Stimulated activated CD4-positive, alpha-beta T cell treated with anti-CD3 and anti-CD28 coated beads, Interleukin-4, amount 100 ng/mL, for 1 hour (primary cell): ENCODE results near the gene RUNX1.

Experiments
- DNase-seq: peaks from one replicate; pipeline ENCODE4 v3.0.0-alpha.2; 2020

The RUNX1 gene

DNA sequence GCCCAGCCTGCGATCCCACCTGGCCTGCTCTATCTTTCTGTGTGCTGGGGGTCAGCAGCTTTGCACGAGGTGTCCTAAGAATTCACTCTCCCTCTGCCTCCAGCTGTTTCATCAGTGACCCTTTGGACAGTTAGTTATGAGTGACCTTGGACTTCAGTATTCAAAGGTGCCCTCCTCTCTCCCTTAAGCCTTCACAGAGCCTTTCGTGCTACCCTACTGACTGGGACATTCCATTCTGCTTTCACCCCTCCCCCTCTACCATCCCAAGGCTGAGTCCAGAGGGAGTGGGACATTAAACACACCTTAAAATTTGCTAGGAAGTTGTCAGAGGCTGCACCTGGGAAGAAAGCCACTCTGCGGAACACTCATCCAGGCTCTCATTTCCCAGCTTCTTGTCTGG is 208.4 kb downstream of the RUNX1 start:
- no peak for DNase-seq

DNA sequence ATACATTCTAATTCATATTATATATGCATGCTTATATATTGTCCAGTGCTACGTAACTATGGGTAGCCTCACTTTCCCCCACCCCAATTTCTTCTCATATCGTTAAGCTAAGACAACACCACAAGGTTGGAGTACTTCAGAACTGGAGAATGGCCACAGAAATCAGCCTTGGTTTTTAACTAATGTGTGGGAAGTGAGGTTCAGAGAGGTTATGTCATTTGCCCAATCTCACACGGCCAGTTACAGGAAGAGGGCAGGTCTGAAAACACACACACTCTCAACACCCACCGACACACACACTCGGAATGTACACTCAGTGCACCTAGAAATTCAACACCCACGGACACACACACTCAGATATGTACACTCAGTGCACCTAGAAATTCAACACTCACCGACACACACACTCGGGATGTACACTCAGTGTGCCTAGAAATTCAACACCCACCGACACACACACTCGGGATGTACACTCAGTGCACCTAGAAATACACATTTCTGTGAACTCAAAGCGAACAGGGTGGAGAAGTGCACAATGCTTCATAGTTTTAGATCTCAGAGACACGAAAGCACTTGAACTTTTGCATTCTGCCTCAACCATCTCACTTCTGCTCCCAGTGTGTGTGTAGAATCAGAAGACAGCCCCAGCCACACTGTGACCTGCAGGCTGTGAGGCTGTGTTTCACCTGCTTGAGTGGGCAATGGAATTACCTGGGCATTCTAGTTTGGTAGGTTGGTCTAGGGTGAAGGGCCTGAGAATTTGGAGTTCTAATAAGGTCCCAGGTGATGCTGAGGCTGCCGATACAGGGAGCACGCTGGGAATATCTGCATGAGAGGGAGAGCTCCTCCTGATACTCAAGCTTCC is 209.9 kb downstream of the RUNX1 start:
- no peak for DNase-seq

DNA sequence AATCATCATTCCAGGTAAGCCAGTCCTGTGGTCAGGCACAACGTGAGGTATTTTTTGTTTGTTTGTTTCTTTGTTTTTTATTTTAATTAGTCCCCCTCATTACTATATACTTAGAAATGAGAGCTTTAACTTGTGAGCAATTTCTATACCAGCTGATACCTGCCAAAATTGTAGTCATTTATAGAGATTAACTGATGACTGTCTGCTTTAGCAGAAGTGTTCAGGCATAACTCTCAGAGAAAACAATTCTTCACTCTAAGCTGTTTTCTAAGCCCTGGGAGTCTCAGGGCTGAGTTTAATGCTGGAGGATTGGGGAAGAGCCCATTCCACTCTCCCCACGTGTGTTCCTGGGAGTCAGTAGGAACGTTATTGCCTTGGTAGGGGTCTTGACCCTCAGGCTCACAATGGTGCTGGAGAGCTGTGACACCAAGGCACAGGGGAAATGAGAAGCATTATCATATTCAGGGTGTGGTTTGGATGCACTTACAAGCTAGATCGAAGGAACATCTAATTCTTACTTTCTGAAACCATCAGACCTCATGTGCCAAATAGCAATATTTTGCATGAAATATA is 212.1 kb downstream of the RUNX1 start:
- no peak for DNase-seq

DNA sequence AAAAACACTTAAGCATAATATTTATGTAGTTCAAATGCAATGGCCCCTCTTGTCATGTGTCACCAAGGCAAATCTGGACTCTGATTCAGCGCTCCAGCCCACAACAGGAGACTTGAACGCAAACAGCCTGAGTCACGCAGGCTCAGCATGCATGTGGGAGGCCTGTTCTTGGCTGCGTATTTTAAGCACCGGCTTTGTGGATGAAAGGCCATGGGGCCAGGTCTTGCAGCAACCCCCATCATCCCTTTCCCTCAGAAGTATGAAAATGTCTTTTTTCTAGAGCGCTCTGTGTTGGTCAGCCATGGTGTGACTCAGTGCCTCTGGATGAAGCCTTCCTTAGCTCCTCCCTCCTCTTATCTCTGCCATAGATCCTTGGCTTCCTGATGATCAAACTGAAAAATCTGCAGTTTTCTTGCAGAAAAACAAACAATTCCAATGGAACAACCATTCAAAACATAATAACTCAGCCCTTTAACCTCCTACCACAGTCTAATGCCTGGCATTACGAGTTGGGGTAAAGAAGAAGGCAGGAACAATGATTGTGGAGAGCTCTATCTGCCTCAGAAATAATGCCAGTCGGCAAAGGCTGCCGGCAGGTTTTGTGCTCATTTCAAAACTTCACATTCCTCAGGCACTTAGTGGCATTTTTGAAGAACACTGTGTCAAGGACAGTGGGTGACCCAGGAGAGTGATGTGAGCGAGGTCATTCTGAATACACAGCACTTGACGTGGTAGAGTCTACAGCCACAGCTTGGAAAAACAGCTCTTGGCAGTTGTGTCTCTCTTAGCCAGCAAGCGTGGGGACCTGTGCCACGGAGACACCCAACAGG is 212.8 kb downstream of the RUNX1 start:
- DNase-seq = peak; percentile 41

DNA sequence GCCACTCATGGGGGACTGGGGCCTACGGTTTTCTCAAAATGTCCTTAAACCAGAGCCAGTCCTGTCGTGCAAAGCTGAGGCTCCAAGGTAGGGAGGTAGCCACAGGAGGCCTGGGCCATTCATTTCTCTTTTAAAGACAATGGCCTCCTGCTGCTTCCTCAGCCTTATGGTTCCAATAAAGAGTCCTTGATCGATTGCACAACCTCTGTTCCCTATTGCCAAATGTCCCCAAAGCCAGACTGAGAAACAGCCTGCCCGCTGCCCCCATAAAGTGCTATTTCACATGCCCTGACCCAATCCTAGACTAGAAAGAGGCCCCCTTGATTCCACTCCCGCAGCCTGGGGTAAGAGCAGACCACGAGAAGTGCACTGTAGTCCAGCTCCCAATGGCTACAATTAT is 213.6 kb downstream of the RUNX1 start:
- no peak for DNase-seq

DNA sequence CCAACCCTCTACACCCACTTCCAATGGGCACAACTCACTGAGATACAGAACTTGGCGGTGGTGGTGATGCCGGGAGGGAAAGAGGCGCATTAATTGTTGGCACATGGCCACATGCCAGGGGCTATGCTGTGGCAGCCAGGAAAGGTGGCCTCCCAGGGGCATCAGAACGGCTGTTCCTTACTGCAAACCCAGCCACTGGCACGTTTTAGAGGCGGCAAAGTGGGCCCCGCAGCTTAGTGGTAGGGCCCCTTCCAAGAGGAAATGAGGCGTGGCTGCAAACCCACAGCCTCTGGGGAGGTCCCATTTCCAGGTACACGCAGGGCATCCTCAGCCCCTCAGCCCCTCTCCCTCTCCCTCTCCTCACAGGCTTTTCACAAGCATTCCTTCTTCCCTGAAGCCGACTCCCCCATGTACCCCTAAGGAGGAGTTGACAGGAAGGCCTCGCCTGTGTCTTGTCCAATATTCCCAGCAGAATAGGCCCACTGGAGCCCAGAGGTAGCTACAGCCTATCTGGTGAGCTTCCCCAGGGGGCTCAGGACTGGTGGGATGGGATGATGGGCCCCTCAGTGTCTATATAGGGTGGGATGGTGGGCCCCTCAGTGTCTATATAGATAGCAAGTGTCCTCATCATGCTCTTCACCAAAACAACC is 214.1 kb downstream of the RUNX1 start:
- DNase-seq = no peak

DNA sequence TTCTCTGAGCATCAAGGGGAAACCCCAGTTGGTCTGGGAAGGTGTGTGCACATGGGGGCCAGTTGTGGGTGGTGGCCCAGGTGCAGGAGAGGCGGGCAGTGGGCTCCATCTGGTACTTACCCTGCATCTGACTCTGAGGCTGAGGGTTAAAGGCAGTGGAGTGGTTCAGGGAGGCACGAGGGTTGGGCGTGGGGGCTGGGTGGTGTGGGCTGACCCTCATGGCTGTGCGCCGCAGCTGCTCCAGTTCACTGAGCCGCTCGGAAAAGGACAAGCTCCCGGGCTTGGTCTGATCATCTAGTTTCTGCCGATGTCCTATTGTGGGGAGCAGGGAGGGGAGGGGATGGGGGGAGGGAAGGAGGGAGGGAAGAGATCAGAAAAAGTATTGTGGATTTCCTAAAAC is 214.8 kb downstream of the RUNX1 start:
- no peak for DNase-seq

DNA sequence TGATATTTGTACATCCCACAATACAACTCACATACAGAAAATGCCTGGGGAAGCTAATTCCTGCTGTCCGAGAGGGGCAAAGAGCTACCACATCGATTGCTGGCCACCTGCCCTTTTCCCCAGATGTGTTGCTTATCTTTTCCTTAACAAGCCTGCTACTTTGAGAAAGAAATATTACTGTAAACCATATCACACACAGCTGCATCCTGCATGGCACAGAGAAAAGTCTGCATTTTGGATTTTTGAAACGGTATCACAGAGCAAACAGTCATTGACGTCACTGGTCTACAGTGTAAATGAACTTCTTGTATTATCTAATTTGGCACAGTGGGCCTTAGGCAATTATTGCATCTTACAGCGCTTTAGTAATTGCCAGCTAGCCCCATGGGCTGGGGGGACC is 215.6 kb downstream of the RUNX1 start:
- DNase-seq = no peak

DNA sequence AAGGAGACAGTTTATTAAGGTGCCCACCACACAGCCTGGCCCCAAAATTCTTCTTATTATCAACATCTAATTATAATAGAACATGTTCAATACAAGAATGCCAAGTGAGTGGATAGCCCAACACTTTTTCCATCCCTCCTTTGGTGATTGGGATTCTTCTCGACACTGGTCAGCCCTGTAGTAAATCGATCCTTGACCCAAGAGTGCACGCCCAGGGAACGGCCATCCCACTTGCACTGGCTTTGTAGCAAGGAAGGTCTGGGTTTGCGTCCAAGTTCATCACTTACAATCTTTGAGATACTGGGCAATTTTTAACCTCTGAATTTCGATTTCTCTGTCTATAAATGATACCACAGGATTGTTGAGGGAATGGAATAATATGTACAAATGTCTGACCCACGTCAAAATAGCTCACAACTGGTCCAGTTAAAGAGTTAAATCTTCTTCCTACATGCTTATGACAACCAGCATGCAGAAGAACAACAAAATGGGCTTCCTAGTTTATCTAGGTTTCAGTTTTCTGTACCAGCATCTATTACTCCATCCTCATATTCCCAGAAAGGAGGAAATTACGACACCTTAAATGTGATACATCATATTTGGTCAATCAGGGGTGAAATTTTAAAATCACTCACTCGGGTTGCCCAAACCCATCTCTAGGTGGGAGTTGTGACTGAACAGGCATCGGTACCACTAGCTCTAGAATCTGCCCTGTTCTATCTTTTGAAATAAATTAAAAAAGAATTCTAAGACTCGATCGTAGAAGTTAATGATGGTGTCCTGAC is 218.5 kb downstream of the RUNX1 start:
- no peak for DNase-seq

DNA sequence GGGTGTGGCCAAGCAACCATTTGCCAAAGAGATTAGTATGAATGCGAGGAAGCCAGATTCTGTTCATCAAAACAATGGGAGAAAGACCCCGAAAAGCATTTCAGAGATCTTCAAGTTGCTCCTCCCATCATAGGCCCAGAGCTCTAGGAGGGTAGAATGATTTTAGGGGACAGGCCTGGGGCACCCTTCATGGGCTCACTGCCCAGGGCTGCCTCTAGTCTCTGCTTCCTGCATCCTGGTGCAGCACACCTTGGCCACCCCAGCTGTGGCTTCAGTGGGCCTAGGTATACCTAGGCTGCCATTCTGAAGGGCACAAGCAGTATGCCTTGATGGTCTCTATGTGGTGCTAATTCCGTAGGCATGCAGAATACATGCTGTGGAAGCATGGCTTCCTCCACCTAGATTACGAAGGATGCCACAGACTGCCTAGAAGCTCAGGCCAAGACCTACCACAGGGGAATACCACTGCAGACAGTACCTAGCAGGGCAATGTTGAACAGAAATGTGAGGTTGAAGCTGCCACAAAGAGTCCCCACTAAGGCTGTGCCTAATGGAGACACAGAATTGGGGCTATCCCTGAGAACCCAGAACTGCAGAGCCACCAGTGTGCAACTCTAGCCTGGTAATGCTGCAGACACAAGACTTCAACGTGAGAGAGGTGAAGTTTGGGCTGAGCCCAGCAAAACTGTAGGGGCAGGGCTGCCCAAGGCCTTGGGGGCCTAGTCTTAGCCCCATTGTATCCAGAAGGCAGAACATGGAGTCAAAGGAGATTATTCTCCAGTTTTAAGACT is 221.5 kb downstream of the RUNX1 start:
- no peak for DNase-seq

DNA sequence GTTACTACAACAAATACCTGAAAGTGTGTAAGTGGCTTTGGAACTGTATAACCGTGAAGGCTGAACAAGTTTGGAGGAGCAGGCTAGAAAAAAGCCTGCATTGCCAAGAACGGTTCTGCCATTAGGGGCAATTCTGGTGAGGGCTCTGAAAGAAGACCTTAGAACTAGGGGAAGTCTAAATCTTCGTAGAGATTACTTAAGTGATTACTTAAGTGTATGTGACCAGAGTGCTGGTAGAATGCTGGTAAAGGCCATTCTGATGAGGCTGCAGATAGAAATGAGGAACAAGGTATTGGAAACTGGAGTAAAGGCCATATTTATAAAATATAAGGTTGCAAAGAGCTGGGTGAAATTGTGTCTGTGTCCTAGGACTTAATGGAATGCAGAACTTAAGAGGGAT is 222.3 kb downstream of the RUNX1 start:
- no peak for DNase-seq

DNA sequence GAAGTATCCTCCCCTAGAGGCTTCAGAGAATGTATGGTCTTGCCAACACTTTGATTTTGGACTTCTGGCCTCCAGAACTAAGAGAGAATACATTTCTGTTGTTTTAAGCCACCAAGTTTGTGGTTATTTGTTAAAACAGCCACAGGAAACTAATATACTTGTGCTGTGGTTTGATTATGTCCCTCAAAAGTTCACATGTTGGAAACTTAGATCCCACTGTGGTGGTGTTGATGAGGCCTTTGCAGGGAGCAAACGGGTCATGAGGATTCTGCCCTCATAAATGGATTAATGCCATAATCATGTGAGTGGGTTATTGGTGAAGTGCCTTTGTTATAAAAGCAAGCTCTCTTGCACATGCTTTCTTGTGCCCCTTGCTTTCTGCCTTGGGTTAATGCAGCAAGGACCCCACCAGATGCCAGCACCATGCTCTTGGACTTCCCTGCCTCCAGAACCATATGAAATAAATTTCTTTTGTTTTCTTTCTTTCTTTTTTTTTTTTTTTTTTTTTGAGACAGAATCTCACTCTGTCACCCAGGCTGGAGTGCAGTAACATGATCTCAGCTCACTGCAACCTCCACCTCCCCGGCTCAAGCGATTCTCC is 223.1 kb downstream of the RUNX1 start:
- DNase-seq = no peak

DNA sequence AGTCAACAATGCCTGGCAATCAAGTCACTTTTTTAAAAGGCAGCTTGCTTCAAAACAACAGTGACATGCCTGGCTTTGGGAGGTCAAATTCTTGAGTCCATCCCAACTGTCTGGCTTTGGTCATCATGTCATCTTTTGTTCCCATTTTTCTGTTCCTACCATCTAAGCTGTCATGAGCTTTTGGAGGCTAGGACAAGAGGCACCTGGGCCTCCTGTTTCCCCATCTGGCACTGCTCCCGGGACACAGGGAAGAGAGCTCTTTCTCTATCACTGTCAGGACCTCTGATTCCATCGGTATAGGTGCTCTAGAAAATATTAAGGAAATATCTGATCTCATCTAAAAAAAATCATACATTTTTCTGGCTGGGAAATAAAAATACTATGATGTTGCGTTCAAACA is 224.0 kb downstream of the RUNX1 start:
- DNase-seq = no peak

DNA sequence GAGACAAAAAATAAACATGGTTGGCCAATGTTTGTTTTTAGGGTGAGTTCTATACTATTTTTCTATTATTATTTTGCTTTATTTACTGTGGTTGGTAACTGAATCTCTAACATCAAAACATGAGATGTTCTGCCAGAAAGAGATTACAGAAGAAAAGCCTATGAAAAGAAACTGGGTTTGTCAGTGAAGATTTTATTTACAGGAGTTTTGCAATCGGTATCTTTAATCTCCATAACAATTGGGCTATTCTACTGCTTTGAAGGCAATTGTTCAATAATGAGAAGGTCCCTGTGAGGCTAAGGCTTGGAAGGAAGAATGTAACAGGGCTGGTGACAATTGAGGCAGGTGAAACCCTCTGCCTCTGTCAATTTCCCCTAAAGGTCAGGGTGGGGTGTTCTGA is 224.8 kb downstream of the RUNX1 start:
- no peak for DNase-seq

DNA sequence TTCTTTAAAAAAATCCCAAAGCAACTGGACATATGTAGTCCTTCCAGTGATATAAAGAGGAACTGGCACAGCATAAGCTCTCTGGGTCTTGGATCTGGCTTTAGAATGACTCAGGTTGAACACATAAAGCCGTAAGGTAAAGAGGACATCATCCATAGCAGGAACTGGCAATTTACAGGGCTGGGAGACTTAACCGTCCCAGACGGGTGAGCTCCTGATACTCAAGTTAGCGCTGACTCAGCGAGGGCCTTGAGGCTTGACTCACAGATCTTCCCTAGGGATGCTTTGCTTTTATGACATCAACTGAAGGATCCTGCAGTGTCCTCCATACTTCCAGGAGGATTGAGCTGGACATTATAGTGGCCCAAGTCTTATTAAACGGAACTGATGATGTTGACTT is 226.2 kb downstream of the RUNX1 start:
- DNase-seq = no peak

DNA sequence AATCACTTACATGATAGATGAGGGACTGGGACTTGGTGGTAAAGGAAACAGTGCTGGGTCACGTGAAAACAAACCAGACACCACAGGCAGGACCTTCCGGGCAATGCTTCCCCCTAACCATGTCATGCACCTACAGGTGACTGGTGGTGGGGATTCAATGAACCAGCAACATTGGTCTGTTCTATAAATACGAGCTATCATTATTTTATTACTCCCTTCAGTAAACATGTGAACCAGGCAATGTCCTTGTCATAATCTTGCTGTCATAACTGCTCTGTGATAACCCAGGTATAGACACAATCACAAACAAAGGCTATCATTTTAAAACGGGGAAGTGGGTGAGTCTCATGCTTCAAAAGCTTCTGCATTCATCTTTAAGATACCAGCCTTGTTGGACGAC is 226.9 kb downstream of the RUNX1 start:
- no peak for DNase-seq

DNA sequence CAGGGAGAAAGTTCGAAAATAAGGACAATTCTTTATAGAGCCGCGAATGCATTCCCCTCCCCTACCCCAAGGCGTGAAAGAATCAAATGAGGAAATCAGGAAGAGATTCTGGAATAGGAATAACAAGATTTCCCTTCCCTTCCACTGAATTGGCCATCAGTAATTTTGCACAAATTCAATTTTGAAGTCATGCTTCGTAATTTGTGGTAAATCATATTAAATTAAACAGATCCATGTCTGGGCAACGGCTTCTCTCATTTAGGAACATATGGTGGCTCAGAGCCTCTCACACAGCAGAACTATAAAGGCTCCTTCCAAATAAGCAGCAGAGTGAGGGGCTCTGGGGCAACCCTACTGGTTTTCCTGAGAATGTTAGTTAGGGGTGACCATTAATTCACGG is 227.4 kb downstream of the RUNX1 start:
- DNase-seq = no peak

DNA sequence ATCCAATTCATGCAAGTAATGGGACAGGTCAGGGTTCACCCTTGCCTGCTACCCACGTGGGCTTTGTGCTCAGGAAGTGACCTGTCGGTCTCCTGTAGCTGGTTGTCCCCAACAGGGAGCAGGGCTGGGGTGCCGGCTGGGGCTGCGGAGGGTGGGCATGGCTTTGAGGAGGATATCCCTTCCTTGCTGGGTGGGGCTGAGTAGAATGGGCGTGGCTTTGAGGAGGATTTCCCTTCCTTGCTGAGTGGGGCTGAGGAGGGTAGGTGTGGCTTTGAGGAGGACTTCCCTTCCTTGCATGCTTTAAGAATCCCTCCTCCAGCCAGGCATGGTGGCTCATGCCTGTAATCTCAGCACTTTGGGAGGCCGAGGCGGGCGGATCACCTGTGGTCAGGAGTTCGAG is 229.1 kb downstream of the RUNX1 start:
- DNase-seq = no peak

DNA sequence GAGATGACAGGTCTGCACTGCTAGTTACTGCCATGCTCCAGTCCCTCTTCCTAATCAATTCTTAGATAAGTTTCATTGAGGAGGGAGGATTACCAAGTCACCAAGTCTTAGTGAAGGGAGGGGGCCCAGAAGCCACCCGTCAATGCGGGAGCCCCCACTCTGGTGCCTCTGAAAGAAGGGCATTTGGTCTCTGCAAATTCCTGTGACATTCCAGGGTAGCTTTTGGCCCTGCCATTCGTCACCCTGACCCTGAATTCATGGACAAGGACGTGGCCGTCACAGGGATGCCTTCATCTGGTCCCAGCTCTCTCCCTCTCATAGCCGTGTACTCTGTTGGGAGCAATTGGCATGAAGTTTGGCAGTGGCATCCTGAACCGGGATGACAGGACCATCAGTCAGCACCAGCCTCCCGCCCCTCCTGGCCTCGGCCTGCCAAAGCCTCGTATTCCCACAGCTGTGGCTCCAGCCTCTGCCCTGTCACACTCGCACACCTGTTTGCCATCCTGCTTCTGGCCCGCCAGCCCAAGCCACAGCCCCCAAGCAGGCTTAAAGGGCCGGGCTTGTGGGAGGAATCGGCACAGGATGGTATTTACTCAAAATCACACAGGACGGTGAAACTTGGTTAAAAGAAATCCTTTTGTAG is 229.6 kb downstream of the RUNX1 start:
- DNase-seq = no peak

DNA sequence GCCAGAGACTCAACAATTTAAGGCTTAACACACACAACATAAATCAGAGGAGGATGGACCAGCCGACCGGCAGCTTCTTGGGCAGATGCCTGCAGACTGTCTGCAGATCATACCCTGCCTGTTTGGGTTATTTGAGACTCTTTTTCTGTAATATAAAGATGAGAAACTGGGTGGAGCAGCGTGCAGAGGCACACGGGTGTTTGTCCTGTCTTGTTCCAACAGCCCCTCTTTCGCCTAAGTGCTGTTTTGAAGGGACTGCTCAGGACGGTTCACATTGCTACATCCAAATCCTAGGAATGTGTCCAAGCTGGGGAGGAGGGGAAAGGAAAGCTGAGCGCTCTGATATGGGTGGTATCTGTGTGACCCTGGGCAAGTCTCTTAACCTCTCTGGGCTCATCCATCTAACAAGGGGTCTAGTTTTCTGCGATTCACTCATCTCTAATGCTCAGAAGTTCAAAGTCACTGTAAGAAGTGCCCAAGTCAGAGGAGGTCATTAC is 230.4 kb downstream of the RUNX1 start:
- DNase-seq = no peak
